Endodermal cell (in vitro differentiated cells): Measurements from ENCODE around the gene FILIP1. TPM values are rescaled to one million over a fixed set of nuclear protein-coding genes. Genes with fewer than 3 reads are reported as not detected.
A peak's percentile ranks its signal among the peaks of the same experiment; 100 is the strongest.

Experiments
- DNase-seq: peaks from one replicate; pipeline ENCODE4 v3.0.0-alpha.2; 2017
- H3K27ac ChIP-seq: 2 replicates; pipeline ENCODE4 v1.5.1; 2013; ENCODE audit warnings: mild to moderate bottlenecking, low read depth, low read length, moderate library complexity
- H3K27me3 ChIP-seq: 2 replicates; pipeline ENCODE4 v1.6.1; 2013; ENCODE audit warnings: mild to moderate bottlenecking, low read length, moderate library complexity; ENCODE audit not compliant: insufficient read depth, control insufficient read depth, poor library complexity, severe bottlenecking
- H3K36me3 ChIP-seq: 2 replicates; pipeline ENCODE4 v1.7.0; 2013; ENCODE audit warnings: mild to moderate bottlenecking, low read length, moderate library complexity; ENCODE audit not compliant: control insufficient read depth, insufficient read depth
- H3K4me1 ChIP-seq: one replicate; pipeline ENCODE4 v1.7.0; 2013; ENCODE audit warnings: low read length; ENCODE audit not compliant: control insufficient read depth, insufficient read depth
- H3K4me3 ChIP-seq: 2 replicates; pipeline ENCODE4 v1.5.1; 2013; ENCODE audit warnings: mild to moderate bottlenecking, low read length, moderate library complexity
- H3K9ac ChIP-seq: 2 replicates; pipeline ENCODE4 v1.6.1; 2013; ENCODE audit warnings: mild to moderate bottlenecking, low read length, moderate library complexity; ENCODE audit not compliant: poor library complexity, severe bottlenecking; ENCODE audit errors: extremely low read depth
- H3K9me3 ChIP-seq: 2 replicates; pipeline ENCODE4 v1.6.1; 2013; ENCODE audit warnings: mild to moderate bottlenecking, low read length, moderate library complexity; ENCODE audit not compliant: control insufficient read depth
- H3K27ac Mint-ChIP-seq: 2 replicates; pipeline ENCODE4 v1.8.0; 2020; ENCODE audit warnings: mixed read lengths
- H3K27me3 Mint-ChIP-seq: 2 replicates; pipeline ENCODE4 v1.8.0; 2021; ENCODE audit warnings: mild to moderate bottlenecking, mixed read lengths; ENCODE audit not compliant: insufficient read depth
- H3K36me3 Mint-ChIP-seq: 2 replicates; pipeline ENCODE4 v1.8.0; 2020; ENCODE audit warnings: low read depth, mixed read lengths
- H3K4me1 Mint-ChIP-seq: 2 replicates; pipeline ENCODE4 v1.8.0; 2020; ENCODE audit warnings: mixed read lengths
- H3K4me3 Mint-ChIP-seq: 2 replicates; pipeline ENCODE4 v1.8.0; 2020; ENCODE audit warnings: mild to moderate bottlenecking, moderate library complexity, mixed read lengths
- H3K9me3 Mint-ChIP-seq: 2 replicates; pipeline ENCODE4 v1.8.0; 2020; ENCODE audit warnings: mild to moderate bottlenecking, mixed read lengths
- WGBS, 2 experiments: methylation state at CpG; one replicate each; pipeline versions ENCODE4 v1.1.5 to v1.1.7; 2013; ENCODE audit warnings: missing lambda C conversion rate in 2 of 2, mixed read lengths in 1 of 2; ENCODE audit not compliant: insufficient coverage in 1 of 2, insufficient read length in 1 of 2; 5-methylcytosine and 5-hydroxymethylcytosine counted together
- total RNA-seq, 2 donors: library from RNA; stranded (reverse); fragmentation: NEBNext Ultra II Directional in 1 of 2; extraction: Animal tissue kit (Norgen Biotek cat#: 25700) in 1 of 2; gene quantifications; 2 replicates in 1 of 2; 3 replicates in 1 of 2; pipeline ENCODE4 v1.2.1, GENCODE V29; 2021
- TF ChIP-seq, protein P1 (sequence below): fragments of 200-600 bp; sonication (generic); conservative IDR thresholded peaks from 2 replicates; pipeline ENCODE4 v1.5.0; 2021; ENCODE audit warnings: antibody characterized with exemption, mild to moderate bottlenecking

Gene FILIP1
- total RNA-seq, 2 donors from 2014 or later: 0.35 TPM

DNA sequence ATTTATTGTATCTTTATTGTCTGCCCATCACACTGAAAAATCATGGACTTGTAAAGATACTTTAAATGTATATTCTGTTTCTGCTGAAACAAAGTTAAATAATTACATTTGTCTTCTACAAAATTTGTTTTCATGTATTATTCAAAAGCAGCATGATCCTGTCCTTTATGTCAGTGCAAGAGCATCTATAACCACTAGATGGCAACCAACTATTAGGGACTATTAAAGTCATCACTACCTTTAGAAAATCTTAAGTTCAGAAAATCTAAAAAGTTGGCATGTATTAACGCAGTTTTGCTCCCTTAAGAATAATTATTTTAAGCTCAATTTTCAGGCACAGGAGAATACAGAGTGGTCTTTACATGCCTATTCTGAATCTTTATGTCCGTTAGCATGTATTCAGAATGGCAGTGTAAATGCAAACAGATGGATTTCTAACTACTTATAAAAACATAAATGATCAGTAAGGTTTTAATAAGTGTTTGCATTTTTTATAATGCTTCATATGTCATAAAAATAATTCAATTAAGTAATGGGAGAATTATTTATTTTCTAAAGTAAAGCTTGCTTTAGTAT, 226.8 kb downstream of the FILIP1 start:
- H3K27me3 ChIP-seq: no peaks in the 10 kb centered on the region
- H3K9me3 ChIP-seq: peaks cover 16% of the 10 kb centered on the region
- no peak overlapping the region for H3K4me3 ChIP-seq
- Mint-ChIP-seq H3K4me1 (peaks cover 26% of the 10 kb centered on the region), H3K36me3 (peaks cover 26% of the 10 kb centered on the region), H3K9me3 (peaks cover 11% of the 10 kb centered on the region), H3K4me3 (no peak overlapping the region), H3K27ac (no peak overlapping the region), H3K27me3 (no peaks in the 10 kb centered on the region)
- no peak for DNase-seq
- peaks cover 28% of the 10 kb centered on the region for H3K36me3 ChIP-seq
- no peak overlapping the region for H3K27ac ChIP-seq
- TF ChIP-seq, protein P1, sequence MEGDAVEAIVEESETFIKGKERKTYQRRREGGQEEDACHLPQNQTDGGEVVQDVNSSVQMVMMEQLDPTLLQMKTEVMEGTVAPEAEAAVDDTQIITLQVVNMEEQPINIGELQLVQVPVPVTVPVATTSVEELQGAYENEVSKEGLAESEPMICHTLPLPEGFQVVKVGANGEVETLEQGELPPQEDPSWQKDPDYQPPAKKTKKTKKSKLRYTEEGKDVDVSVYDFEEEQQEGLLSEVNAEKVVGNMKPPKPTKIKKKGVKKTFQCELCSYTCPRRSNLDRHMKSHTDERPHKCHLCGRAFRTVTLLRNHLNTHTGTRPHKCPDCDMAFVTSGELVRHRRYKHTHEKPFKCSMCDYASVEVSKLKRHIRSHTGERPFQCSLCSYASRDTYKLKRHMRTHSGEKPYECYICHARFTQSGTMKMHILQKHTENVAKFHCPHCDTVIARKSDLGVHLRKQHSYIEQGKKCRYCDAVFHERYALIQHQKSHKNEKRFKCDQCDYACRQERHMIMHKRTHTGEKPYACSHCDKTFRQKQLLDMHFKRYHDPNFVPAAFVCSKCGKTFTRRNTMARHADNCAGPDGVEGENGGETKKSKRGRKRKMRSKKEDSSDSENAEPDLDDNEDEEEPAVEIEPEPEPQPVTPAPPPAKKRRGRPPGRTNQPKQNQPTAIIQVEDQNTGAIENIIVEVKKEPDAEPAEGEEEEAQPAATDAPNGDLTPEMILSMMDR: peak; percentile 90
- no peaks in the 10 kb centered on the region for H3K4me1 ChIP-seq
- no peak overlapping the region for H3K9ac ChIP-seq
- WGBS, 2 experiments: 43 to 61% methylated on average over 1 to 2 of the region's 2 CpGs

DNA sequence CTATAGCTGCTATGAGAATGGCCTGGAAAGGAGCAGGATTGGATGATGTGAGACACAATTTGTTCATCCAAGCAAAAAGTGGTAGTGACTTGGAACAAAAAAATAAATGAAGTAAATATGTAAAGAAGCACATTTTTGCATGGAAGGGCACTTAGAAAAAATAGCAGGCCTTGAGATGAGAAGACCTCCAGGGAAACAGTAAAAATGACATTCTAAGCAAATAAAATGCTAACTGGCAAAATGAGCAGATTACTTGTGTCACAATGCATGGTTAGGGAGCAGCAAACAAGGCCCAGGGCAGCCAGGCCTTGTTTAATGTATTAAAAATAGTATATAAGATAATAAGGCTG, 230.2 kb downstream of the FILIP1 start:
- Histone ChIP-seq H3K36me3 (peaks cover 51% of the 10 kb centered on the region), H3K27ac (no peak overlapping the region), H3K9me3 (no peaks in the 10 kb centered on the region), H3K9ac (no peak overlapping the region), H3K4me3 (no peak overlapping the region), H3K4me1 (no peaks in the 10 kb centered on the region), H3K27me3 (no peaks in the 10 kb centered on the region)
- Mint-ChIP-seq H3K9me3 (no peaks in the 10 kb centered on the region), H3K4me3 (no peak overlapping the region), H3K27ac (no peak overlapping the region), H3K27me3 (no peaks in the 10 kb centered on the region), H3K4me1 (peaks cover 20% of the 10 kb centered on the region), H3K36me3 (peaks cover 18% of the 10 kb centered on the region)
- TF ChIP-seq, protein P1: no peak
- no peak for DNase-seq

DNA sequence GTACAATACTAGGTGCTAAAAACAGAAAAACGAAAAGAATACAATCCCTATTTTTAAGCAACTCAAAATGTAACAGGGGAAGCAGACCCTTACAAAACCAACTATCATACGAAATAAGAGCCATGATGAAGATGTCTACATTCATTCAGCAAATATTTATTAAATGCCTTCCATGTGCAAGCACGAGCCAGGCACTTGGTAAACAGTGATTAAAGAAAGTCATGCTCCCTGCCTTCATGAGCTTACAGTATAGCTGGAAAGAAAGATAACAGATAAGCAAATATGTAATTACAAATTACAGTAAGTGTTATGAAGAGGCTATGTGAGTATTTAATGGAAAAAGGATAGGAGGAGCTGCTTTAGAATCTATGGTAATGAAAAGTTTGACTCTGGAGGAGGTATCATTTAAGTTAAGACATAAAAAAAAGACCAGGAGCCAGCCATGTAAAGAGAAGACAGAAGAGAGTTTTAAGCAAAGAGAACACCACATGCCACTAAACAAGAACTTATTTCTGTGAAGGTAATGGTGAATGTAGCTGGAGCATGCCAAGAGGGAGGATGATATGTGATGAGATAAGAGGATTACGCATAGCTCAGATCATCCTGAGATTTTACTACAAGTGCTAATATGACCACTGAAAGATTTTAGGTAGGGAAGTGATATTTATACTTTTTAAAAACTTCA, 230.7 kb downstream of the FILIP1 start:
- Mint-ChIP-seq H3K27me3 (no peaks in the 10 kb centered on the region), H3K9me3 (no peaks in the 10 kb centered on the region), H3K4me3 (no peak overlapping the region), H3K36me3 (peaks cover 19% of the 10 kb centered on the region), H3K4me1 (peaks cover 15% of the 10 kb centered on the region), H3K27ac (no peak overlapping the region)
- WGBS, 2 experiments: 89% methylated on average over 1 to 4 of the region's 4 CpGs
- TF ChIP-seq, protein P1: no peak
- Histone ChIP-seq H3K4me1 (no peaks in the 10 kb centered on the region), H3K27ac (no peak overlapping the region), H3K9me3 (no peaks in the 10 kb centered on the region), H3K27me3 (no peaks in the 10 kb centered on the region), H3K4me3 (no peak overlapping the region), H3K36me3 (peaks cover 52% of the 10 kb centered on the region), H3K9ac (no peak overlapping the region)
- DNase-seq: no peak
